HG03442 (cell line): ENCODE results near the gene CACNB1.

Experiments used
- ATAC-seq: cut with Tn5 transposase; IDR thresholded peaks from one replicate; pipeline ENCODE4 v1.9.1; 2021; ENCODE audit warnings: mild to moderate bottlenecking, moderate library complexity; ENCODE audit not compliant: unreplicated experiment

CACNB1 gene

DNA sequence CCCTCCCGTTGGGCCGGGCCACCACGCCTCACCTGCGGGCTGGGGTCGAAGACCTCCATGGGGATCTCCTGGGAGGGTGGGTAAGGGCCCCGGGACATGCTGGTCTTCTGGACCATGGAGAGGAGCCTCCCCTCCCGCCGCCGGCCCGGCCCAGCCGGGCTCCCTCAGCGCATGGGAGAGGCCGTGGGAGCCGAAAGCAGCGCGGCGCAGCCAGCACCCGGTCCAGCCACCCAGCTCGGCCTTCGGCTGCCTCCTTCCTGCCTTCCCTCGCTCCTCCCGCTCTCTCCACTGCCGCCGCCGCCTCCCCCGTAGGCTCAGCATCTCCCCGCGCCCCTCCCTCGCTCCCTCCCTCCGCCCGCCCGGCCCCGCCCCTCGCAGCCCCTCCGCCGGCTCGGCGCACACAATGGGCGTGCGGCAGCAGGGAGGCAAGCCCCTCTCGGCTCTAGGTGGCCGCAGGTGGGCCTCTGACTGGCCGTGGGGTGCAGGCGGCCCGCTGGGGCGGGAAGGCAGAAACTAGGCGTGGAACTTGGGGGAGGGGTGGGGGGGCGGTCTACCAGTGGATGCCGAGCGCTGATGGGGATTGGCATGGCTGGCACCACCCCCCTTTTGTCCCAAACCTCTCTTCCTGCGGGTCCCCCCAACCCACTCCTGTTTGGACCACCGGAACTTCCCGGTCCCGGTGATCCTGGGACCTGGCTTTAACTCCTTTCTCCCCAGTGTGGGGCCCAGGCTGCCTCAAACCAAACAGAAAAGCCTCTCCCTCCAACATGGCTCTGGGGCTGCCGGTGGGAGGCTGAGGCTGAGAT is at the start of gene CACNB1:
CACNB1 (minus strand) TSS at position 290 of the 806 bp plus-strand sequence; CDS start at position 116, 174 bp downstream.
- no peak for ATAC-seq

DNA sequence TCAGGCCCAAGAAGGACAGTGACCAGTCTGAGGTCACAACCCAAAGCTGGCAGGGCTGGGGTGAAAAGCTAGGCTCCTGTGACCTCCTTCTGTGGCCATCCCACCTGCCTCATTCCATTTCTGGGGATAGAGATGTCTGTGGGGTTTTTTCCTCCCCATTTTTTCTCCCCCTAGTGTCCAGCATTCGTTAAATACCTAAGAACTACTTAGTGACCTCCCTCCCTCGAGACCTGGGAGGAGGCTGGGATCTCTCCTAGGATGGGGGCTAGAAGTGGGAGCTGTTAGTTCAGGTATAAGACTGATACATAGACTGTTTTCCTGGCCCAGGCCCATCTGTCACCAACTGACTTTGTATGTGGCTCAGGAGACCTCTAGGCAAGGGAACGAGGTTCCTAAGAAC is 48.8 kb upstream of the CACNB1 start:
- ATAC-seq: no peak

DNA sequence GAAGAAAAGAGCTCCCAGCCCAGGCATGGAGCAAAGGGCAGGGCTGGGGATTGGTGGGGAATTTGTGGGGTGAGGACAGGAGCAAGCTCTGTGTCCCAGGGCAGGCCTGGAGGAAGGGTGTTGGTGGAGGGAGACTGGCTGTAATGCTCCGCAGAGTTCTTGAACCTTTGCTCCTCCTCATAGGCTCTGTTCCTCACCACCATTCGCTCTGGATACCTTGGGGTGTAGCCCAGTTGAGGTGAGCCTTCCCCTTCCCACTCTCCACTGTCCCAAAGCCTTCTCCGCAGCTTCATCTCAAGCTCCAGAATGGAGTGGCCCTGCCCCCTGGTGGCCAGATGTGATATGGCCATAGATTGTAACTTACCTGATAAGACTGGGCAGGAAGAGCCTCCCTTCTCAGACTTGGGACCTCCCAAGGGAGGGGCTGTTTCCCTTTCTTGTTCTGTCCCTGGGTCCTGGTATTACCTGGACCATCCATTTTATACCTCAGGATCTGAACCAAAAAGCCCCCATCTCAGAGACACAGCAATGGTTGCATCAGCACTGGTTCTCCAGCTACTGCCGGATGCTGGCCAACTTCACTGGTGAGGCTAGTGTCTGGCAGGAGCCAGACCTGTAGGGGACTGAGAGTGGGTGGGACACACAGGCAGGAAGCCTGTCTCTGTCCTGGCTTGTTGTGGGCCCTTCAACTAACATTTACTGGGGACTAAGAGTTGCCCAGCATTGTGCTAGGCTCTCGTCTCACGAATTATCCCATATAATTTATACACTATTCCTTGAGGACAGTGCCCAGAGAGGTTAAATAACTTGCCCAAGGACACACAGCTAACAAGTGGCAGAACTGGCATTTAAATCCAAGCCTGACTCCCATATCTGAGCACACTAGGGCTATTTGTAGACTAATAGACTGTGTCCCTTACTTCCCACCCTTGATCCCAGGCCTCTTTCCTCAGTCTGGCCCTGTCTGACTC is 47.4 kb upstream of the CACNB1 start:
- no peak for ATAC-seq

DNA sequence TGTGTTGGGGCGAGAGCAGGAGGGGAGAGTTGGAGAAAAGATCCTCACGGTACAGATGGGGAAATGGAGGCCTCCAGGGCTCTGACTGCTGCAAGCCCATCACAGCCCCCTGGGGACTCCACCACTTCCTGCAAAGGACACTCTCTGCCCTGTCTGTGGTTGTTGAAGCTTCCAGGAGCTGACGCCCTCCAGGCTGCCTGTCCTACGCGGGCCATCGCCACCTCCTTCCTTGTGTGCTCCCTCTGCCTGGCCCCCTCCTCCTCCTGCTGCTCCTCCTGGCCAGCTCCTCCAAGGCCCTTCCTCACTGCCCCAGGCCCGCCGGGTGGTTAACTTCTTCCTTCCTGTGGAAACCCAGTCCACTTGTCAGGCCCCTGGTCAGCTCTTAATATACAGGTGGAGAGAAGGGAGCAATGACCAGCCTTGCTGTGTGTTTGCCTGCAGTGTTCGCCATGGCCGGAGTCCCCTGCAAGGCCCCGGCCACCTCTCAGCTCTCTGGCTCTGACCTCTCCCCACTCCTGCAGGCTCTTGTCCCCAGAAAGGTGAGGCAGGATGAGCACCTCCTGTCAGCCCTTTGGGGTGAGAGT is 46.6 kb upstream of the CACNB1 start:
- ATAC-seq: no peak

DNA sequence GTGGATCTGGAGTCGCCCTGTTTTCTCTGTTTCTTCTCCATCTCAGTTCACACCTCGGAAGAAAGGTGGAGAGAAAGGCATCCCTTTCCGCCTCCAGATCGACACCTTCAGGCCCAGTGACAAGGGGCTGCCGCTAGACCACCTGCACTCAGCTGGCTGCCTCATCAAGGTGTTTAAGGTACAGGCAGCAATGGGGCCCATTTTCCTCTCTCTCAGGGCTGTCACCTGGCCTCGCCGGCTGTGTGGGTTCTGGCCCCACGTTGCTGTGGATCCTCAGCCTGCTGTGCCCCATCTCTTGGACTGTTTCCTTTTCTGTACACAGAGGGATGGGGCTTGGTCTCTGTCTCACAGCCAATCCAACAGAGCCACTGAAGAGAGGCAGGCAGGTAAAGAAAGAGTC is 45.7 kb upstream of the CACNB1 start:
- ATAC-seq: no peak

DNA sequence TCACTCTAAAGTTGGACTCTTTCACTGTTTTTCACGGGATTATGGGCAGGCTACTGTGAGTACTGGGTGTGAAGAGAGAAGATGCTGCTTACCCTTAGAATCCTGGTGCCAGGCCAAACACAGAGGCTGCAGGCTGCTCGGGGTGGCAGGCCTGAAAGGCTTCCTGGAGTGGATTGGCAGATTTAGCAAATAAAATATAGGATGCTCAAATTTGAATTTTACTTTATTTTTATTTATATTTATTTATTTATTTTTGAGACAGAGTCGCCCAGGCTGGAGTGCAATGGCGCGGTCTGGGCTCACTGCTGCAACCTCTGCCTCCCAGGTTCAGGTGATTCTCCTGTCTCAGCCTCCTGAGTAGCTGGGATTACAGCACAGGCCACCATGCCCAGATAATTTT is 43.2 kb upstream of the CACNB1 start:
- no peak for ATAC-seq

DNA sequence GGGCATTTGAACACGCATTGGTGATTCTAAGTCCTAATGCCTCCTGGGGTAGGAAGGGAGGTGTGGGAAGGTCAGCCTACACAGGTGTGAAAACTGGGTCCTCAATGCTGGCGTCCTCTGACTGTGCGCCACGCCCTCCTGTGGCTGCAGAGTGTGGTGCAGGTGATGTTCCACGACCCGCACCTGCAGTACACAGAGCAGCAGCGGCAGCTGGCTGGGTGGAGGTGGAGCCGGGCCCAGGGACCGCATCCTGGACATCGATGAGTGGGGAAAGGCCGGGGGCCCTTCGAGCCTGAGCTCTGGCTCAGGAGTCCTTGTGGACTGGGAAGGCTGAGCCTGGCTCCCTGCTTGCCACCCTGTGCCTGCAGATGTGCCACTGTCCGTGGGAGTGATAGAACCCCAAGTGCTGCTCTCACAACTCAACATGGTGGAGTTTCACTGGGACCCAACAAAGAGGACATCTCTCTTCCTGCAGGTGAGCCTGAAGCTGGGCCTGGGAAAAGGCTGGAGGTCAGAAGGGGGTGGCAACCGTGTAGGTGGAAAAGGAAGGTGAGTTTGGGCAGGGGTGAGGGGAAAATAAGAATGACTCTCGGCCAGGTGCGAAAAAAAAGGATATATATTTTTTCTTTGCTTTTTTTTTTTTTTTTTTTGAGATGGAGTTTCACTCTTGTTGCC is 42.3 kb upstream of the CACNB1 start:
- ATAC-seq: no peak

DNA sequence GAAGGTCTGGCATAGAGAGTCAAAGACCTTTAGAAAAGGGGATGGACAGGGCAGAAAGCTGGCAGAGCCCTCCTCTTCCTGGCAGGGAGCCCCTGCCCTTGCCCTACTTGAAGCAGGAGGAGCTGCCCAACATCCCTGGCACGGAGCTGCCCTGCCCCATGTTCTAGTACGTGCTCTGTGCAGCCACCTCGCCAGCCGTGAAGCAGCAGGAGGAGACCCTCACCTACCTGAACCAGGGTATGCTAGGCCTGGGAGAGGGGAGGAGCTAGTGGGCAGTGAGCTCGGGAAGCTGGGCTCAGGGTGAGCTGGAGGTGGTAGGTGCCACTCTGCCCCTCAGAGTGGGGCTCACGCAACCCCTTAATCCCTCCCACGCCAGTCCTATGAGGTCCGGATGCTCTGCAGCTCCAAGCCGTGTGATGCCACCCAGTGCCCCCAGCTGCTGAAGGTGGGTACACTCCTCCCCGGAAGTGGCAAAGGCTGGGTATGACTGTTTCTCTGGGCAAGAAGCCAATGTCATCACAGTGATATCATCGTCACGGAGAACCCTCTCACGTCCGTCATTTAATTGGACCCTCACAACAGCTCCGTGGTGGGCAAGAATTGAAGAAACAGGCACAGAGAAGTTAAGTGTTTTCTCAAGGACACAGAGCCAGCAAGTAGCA is 41.0 kb upstream of the CACNB1 start:
- ATAC-seq: no peak

DNA sequence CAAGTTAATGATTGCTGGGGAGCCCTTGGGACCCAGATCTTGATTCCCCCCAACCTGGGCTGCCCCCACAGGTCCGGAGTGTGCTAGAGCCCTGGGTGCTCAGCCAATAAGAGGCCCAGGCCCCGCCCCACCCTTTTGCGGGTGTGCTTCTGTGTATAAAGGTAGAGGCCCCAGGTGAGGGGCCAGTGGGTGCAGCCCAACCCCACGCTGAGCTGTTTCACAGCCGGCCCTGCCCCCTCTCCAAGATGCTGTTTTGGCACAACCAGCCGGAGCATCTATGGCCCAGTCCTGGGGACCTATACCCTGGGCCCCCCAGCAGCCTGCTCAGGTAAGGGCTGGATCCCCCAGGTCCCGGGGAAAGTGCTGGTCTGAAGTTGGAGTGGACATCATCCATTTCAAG is 40.1 kb upstream of the CACNB1 start:
- no peak for ATAC-seq

DNA sequence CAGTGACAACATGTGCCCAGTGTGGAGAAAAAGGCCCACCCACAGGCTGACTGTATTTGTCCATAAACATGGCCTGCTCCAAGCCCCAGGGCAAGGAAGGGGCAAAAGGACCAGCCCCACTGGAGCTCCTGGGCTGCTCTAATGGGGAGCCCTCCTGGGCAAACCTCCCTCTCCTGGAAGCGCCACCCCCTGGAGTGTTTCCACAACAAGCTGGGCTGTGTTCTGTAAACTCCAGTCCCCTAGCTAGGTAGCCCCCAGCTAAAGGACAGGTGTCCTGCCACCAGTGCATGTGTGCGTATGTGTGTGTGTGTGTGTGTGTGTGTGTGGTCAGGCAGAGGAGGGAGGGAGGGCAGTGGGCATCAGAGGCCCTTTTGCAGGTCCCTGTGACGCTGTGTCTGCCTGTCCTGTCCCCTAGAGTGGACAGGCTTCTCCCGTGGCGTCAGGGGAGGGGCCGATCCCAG is 39.5 kb upstream of the CACNB1 start:
- ATAC-seq: no peak

DNA sequence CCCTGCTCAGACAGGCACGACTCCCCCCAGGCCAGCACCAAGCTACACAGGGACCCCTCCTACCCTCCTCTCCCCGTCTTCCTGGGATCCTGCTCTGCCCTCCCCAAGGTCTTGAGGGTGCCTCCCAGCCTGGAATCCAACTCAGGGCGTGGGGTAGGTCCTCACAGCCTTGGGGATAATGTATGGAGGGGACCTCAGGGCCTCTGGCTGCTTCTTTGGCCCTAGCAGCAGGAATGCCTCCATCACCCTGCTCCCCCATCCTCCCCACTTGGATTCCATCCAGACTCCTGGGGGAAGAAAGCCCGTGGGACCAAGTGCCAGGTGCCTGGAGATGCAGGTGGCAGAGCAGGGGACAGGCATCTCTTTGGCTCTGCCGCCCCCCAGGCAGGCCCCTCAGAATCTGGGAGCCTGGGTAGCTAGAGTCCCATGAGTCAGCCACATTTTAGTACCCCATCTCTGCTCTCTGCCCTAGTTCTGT is 39.0 kb upstream of the CACNB1 start:
- ATAC-seq: no peak

DNA sequence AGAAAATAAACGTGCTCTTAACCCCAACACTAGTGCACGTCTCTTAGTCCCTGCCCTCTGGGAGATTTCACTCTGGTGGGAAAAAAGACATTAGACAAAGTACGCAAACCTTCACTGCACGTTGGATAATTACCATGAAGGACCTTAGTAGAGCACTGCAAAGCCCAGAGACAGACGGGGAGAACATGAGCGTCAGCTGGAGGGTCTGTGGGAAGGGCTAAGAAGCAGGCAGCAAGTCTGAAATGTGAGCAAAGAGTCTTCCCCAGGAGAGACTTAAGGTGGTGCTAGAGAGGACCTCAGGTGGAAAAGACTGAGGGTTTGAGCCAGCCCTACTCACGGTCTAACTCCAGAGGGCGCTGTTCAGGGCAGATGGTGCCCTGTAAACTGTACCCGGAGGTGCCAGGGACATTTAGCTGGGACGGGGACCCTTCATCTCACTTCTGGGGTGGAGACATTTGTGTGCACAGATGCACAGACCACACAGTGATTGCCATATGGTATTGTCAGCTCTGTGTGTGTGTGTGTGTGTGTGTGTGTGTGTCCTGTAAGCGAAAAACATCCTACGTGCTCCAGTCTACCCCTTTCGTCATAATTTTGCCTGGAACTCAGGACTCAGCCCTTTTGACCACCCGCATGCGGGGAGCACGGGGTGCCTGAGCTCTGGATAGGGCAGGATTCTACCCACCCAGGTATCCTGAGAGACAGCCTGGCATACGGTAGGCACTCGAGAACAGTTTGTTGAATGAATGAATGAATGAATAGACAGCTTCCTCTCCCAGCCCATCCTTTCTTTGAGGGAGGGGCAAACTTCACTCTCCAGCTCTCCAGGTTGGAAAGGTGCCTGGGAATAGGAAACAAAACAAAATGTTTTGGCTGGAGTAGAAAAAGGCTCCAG is 38.3 kb upstream of the CACNB1 start:
- no peak for ATAC-seq

DNA sequence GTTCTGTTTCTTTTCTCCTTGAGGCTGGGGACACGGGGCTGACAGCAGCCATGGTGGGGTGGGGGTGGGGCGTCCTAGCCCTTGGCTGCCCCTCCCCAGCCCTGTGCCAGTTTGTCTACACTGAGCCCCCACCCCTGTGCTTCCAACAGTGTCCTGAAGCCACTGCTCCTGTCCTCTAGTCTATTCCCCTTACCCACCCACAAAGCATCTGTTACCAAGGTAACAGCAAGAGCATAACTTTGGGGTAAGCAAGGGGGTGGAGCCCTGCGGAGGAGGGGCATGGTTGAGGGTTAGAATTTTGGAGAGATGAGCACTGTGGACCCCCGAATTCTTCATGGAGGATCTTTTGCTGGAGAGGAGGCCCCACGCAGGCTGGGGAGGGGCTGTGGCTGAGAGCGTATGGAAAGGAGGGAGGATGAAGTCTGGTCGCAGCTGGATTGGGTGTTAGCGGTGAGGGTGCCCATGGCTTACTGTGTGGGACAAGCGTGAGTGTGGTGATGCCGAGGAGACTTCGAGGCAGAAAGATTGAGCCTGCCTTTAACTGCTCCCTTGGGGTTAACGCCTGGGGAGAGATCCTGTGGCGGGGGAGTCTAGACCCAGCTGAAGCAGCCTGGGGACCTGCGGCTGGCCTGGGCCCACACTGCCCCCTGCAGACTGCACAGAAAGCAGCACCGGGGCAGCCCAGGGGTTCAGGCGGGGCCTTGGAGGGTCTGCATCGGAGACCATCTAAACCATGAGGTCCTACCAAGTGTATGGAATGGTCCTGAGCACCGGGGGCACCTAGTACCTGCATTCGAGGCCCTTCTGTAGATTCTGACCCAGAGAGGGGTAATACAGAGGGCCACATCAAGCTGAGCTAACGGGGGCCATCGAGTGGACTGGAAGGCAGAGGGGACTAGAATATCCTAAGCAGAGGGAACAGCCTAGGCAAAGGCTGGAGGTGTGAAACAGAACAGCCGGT is 34.4 kb upstream of the CACNB1 start:
- no peak for ATAC-seq

DNA sequence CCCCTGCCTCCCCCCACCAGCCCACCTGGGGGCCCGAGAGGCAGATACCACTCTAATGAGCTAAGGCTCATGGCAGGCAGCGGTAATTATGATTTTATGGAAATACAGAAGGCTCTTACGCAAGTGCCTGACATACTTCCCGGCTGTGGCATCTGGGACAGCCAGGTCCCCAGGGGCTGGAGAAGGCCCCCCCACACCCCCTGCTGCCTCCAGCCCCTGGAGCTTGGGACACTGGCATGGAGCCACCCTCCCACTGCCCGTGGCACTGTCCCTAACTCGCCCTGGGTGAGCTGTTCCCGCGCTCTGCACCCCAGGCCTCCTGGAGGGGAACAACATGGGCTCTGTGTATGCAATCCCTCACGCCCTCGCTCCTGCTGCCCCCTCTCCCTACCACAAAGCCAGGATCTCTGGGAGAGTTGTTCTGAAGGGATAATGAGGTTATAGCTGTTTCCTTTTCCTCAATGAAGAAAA is 33.7 kb upstream of the CACNB1 start:
- ATAC-seq: no peak

DNA sequence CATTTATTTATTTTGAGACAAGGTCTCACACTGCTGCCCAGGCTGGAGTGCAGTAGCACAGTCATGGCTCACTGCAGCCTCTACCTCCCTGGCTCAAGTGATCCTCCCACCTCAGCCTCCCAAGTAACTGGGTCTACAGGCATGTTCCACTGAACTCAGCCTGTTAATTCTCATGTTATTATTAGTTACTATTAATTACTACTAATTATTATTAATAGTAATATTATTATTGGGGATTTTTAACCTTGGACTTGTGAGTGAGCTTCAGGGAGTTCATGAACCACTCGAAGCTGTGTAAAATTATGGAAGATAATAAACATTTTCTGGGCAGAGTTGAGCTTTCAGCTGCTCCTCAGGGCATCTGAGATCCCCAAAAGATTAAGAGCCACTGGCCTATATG is 32.9 kb upstream of the CACNB1 start:
- no peak for ATAC-seq

DNA sequence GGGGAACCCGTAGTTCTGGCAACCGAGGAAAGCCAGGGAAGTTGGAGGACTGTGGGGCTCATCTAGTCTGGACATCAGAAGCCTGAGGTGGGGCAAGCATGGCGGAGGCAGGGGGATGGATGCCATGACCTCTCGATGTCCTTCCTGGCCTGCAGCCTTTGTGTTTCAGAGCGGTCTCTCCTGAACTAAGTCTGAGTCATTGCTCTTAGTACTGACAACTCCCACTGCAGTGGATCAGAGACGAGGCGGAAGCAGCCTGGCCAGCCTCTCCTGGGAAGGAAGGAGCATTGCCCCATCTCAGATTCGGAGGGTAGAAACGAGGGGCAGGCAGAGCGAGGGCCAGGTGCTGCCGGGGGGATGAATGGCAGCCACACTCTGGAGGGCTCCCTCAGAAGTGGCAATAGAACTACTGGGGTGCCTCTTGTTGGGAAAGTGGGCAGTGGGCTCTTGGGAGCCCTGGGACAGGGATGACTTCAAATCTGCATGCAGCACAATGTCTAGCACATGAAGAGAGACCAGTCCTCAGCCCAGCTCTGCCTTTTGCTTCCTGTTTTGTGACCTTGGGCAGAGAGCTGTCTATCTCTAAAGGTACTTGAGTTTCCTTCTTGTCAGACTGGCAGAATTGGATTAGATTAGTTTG is 31.9 kb upstream of the CACNB1 start:
- no peak for ATAC-seq

DNA sequence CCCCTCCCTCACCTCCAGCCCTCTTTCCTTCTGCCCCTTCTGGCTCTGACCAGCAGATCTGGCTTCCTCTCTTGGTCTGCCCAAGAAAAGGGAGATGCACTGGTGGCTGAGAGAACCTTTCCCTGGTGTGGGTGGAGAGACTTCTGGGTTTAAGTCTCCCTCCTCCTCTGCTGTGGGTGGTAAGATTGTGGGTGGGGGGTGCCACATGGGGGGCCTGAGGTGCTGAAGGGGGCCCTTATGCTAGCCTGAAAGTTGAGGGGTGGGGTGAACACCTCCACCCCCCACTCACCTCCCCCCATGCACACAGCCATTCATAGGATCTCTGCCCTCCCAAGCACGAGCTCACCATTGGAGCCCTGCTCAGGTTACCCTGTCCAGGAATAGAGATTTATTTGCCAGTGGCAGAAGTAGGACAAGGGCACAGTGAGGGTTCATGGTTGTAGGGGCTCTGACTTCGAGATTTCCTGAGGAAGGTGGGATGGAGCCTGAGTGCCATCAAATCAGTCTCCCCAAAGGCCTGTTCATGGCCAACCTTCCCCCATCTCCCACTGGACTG is 30.0 kb upstream of the CACNB1 start:
- no peak for ATAC-seq
